GM18870 (cell line): Measurements from ENCODE around the gene CLIP2.
"Not testable (repeated sequence)": the region's sequence is repeated elsewhere in the genome, so short reads cannot be mapped to it uniquely, and the experiment has no call there.

ENCODE experiments used
- ATAC-seq: cut with Tn5 transposase; IDR thresholded peaks from one replicate; pipeline ENCODE4 v1.9.1; 2021; ENCODE audit warnings: moderate library complexity; ENCODE audit not compliant: unreplicated experiment

Gene CLIP2

DNA sequence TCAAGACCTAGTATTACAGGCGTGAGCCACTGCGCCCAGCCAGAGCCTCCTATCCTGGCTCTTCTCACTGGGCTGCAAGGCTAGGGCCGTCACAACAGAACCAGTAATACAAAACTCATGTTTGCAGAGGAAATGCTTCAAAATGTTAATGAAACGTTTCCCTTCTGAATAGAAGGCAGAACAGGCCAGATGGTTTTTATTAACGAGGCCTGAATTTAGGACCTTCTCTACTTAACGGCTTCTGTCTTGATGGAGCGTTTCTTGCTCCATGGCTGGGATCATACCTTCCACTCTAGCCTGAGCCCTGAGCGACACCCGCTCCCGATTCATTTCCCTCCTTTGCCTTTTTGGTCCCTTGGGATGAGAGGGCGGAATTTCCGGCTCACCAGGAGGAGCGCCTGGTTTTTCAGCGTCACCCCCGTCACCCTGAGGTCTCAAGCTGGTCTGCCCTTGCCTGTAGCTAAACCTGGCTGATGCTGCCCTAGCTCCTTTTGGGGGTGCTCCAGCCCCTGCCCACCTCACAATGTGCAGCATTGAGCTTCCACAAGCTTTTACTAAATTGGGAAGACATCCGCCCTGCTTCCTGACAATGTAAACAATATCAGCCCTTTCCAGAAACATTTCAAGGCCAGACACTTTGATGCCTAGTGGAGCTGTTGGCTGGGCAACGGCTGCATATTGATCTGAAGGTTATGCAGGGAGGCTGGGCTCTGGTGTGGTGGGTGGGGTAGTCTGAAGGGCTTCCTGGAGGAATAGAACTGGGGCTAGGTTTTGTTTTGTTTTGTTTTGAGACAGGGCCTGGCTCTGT, 5.2 kb downstream of the CLIP2 start:
- no peak for ATAC-seq

DNA sequence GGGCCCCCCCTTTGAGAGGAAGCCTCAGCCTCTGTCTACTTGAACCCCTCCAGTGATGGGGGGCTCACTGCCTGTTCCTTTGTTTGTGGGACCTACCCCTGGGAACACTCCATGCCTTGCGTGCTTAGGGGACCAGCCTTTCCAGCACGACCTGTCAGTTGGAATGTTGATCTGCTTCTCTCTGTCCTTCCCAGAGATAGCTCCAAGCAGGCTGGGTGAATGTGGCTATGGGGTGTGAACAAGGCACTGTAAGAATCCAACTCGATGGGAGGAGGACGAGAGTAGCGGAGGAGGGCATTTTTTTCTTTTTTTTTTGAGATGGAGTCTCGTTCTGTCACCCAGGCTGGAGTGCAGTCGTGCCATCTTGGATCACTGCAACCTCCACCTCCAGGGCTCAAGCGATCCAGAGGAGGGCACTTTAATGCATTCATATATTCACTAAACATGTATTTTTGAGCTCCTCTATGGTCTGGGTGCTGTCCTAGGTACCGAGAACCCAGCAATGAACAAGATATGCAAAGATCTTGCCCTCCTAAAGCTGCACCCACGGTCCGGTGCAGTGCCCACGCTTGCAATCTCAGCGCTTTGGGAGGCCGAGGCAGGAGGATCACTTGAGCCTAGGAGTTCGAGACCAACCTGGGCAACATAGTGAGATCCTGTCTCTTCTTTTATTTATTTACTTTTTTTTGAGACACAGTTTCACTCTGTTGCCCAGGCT, 8.5 kb downstream of the CLIP2 start:
- ATAC-seq = no peak

DNA sequence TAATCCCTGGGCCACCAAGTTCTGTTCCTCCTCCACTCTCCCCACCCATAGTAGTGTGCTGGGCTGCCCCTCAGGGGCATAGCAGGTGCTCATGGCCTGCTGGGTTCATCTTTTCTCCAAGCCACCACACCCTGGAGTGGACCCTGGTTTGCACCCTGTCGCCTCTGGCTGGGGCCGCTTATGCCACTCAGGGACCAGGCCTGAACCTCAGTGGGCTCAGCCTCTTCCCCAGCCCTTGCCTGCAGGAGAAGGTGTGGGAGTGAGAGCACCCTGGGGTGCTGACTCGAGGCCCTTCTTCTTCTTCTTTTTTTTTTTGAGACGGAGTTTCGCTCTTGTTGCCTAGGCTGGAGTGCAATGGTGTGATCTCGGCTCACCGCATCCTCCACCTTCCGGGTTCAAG, 10.2 kb downstream of the CLIP2 start:
- no peak for ATAC-seq

DNA sequence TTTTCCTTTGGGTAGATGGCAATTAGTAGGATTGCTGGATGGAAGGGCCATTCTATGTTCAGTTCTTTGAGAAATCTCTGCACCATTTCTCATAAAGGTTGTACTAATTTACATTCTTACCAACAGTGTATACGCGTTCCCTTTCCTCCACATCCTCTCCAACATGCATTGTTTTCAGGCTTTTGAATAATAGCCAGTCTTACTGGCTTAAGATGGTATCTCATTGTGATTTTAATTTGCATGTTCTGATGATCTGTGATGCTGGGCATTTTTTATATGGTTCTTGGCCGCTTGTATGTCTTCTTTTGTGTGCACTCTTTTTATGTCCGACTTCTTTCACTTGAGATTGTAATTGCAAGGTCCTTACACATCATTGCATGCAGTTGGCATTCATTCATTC, 11.7 kb downstream of the CLIP2 start:
- ATAC-seq = no peak

DNA sequence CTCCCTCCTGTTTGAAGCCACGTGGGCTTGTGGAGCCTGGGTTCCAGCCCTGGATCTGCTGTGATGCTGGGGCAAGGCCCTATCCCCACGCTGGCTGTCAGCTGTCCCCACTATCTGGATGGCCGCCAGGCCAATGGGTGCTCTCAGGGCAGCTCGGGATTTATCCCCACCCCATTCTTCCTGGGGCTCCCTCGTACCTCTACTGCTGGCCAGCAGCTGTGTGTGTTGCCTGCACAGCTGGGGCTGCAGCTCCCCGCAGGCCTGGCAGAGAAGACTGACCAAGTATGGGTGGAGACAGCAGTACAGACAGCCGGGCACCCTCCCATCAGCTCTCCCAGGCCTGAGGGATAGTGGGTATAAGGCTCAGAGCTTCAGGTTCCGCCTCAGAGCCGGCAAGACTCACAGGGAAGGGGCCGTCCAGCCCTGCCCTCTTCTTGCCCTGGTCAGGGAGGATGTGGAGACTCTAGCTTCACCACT, 13.6 kb downstream of the CLIP2 start:
- ATAC-seq = no peak

DNA sequence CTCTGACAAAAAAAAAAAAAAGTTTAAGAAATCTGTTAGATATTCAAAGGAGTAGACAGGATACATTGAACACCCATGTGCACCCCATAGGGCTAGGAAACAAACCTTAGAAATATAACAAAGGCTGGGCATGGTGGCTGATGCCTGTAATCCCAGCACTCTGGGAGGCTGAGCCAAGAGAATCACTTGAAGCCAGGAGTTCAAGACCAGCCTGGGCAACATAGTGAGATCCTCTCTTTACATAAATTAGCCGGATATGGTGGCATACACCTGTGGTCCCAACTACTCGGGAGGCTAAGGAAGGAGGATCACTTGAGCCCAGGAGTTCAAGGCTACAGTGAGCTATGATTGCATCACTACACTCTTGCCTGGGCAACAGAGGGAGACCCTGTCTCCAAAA, 15.3 kb downstream of the CLIP2 start:
- ATAC-seq = no peak

DNA sequence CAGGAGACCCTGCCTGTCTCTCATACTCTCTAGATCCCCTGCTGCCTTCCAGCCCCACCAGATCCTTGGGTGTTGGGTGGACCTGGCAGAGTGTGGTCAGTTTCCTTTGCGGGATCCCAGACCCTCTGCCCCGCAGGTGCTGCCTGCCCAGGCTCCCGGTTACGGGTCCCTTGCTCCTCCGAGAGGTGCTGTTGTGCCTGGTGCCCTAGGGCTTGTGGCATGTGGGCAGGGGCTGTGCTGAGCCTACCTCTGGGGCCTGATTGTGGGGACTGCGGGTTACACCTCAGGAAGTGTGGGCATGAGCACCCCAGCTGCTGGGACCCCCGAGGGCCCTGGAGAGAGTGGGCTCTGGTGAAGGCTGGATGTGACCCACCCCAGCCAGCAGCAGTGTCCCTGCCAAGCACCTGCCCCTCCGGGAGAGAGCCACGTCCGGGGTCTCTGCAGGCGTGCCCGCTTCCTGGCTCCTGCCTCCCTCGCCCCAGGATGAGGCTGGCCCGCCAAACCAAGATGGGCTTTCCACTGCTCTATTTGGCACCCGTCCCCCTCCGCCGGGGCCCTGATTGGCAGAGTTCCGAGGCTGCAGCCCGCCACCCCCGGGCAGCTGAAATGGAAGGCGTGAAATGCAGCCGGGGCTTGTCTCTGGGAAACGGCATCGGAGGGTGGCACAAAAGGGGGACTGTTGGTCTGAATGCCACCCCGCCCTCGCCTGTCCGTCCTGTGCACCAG, 17.0 kb downstream of the CLIP2 start:
- no peak for ATAC-seq

DNA sequence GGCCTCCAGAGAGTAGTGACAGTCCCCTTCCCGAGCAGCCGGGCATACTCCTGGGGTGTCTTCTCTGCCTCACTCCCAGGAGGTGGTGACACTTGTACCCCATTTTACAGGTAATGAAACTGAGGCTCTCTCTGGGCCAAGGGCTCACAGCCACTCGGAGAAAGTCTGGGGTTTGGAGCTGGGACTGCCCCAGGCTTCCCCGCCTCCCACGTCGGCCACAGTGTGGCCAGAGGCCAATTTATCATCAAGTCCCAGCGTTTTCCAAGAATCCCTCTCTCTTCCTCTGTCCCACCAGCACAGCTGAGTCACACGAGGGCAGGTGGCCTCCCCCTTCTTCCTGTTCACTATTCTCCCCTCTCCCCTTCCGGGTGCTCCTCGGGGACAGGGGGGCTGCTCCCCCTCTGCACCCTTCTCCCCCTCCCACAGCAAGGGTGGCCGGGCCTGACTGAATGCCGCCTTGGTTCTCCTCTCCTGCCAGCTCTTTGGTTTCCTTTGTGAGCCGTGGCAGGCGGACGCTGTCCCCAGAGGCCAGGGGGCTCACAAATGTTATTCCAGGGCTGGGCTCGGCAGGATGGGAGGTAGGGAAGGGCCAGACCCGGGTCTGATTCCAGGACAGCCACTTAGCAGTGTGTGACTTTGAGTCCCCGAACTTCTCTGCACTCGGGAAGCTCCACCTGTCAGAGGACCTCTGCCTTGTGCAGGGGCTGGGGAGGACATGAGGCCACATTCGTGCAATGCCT, 17.7 kb downstream of the CLIP2 start:
- ATAC-seq = no peak

DNA sequence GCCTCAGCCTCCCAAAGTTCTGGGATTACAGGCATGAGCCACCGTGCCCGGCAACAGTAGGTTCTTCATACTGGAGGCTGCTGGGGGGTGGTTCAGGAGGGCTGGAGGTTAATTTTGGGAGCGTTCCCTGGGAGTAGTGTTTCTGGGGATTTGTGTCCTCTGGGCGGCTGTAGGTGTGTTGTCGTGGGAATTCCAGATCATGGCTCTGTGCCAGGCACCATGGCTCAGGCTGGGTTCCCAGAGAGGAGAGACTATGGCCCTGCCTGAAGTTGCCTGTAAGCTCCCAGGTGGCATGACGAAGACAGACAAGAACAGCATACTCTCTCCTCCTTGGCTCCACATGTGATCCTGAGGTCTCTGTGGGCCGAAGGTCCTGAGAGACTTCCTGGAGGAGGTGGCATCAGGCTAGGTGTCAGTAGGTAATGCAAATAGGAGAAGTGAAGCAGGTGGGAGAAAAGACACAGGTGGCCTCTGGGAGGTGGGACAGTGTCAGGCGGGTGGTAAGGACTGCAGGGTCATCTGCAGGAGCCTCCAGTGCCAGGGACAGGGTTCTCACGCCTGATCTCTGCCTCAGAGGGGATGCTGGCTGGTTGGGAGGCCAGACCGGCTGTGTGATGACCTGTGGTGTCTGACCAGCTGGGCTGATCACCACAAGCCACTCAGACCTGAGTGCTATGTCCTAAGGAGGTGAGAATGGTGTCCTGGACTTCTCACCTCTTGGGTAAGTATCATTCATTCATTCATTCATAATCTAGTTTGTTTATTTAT, 18.7 kb downstream of the CLIP2 start:
- ATAC-seq = no peak

DNA sequence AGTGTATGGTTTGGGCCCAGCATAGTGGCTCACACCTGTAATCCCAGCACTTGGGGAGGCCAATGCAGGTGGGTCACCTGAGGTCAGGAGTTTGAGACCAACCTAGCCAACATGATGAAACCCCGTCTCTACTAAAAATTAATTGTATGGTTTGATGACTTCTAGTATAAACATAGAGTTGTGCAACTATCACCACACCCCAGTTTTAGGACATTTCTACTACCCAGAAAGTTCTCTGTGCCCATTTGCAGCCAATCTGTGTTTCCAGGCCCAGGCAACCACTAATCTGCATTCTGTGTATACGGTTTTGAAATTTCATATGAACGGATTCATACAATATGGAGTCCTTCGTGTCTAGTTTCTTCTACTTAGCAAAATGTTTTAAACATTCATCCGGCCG, 20.0 kb downstream of the CLIP2 start:
- no peak for ATAC-seq

DNA sequence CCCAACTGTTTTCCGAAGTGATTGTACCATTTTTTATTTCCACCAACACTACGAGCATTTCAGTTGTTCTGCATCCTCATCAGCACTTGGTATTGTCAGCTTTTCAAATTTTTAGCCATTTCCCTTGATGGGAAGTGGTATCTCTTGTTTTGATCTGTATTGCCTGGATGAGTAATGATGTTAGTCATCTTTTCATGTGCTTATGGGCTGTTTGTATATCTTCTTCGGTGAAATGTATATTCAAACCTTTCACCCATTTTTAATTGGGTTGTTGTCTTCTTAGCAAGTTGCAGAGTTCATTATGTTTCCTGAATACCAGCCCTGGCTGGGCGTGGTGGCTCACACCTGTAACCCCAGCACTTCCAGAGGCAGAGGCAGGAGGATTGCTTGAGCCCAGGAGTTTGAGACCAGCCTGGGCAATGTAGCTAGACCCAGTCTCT, 22.1 kb downstream of the CLIP2 start:
- ATAC-seq = no peak

DNA sequence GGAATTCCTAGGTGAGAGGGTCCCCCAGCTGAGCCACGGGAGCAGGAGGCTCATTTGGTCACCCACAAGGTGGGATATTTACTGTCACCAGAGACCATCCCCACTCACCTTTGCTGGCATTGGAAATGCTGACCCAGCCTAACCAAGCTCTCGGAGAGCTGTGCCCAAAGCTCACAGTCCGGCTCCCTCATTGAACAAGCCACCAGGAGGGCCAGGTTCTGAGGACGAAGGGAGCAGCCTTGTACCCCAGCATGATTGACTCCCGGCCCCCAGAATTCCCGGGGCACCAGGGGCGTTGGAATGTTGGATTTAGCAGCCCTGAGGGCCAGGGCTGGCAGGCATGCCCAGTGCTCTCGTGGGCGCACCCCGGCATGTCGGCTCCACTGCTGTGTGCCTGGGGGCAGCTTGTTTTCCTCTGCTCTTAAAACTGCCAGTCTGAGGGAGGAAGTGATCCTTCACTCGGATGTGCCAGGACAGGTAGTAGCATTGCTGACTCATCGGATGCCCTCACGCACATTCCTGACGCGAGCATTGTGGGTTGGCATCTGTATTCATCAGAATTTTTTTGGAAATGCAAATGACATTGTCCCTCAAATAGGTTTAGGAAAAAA, 23.3 kb downstream of the CLIP2 start:
- no peak for ATAC-seq

DNA sequence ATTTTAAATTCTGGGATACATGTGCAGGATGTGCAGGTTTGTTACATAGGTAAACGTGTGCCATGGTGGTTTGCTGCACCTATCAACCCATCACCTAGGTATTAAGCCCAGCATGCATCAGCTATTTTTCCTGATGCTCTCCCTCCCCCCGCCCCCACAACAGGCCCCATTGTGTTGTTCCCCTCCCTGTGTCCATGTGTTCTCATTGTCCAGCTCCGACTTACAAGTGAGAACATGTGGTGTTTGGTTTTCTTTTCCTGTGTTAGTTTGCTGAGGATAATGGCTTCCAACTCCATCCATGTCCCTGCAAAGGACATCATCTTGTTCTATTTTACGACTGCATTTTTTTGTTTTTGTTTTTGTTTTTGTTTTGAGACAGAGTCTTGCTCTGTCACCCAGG, 26.7 kb downstream of the CLIP2 start:
- not testable (repeated sequence) for ATAC-seq

DNA sequence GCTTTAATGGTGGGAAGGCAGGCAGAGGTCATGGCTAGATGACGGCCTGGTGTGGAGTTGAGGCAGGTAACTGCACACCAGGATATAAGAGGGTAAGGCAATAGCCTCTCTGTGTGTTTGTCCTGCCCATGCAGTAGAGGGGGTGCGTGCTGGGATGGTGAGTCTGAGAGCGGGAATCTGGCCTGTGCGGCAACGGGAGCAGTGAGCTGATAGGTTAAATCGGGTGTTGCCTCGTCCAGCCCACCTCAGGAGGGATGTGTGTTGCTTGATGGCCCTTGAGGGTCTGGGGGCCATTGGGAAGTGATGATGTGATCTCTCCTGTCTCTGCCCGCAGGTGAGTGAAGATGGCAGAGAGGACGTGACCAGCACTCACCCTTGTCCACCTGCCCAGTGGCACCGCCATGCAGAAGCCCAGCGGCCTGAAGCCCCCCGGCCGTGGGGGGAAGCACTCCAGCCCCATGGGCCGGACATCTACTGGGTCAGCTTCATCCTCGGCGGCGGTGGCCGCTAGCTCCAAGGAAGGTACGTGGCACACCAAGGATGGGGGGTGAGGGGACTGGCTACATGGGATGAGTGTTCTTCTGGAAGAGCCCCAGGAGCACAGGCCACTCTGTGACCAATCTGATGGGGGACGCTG, 28.1 kb downstream of the CLIP2 start:
- ATAC-seq = no peak

DNA sequence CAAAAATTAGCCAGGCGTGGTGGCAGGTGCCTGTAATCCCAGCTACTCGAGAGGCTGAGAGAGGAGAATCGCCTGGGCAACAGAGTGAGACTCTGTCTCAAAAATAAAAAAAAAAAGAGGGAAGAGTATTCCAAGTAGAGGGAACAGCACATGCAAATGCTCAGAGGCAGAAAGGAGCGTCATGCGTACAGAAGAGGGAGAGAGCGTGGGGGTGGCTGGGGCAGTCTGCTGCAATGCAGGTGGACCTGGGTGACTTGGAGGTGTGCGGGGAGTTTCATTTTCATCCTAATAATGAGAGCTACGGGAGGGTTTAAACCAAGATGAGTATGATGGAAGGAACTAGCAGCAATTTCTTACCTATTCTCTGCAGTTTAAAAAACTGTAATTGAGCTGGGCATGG, 28.8 kb downstream of the CLIP2 start:
- no peak for ATAC-seq

DNA sequence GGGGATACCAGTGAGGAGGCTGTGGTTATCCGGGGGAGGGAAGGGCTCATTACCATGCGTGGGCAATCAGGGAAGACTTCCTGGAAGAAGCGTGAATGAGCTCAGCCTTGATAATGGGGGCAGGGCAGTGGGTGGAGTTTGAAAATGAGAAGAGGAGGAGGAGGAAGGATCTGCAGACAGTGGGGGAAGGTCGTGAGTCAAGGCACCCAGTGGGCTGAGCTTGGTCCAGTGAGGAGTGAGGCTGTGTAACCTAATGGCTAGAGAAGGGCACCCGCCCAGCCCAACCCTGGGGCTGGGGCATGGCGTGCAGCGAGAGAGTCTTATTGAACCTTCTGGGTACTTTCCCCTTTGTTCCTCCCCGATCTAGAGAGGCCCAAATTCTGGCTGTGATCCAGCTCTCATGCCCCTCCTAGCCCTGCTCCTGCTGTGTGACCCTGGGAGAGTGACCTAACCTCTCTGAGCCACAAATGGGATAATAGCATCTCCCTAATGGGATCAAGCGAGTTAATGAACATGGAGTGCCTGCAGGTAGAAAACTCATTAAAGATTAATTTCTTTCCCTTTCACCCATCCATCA, 31.5 kb downstream of the CLIP2 start:
- no peak for ATAC-seq

DNA sequence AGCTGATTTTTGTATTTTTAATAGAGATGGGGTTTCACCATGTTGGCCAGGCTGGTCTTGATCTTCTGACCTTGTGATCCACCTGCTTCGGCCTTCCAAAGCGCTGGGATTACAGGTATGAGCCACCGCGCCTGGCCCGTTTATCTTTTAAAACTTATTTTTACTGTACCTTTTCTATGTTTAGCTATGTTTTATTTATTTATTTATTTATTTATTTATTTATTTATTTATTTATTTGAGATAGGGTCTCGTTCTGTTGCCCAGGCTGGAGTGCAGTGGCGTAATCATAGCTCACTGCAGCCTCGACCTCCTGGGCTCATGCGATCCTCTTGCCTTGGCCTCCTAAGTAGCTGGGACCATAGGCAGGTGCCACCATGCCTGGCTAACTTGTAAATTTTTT, 33.7 kb downstream of the CLIP2 start:
- not testable (repeated sequence) for ATAC-seq

DNA sequence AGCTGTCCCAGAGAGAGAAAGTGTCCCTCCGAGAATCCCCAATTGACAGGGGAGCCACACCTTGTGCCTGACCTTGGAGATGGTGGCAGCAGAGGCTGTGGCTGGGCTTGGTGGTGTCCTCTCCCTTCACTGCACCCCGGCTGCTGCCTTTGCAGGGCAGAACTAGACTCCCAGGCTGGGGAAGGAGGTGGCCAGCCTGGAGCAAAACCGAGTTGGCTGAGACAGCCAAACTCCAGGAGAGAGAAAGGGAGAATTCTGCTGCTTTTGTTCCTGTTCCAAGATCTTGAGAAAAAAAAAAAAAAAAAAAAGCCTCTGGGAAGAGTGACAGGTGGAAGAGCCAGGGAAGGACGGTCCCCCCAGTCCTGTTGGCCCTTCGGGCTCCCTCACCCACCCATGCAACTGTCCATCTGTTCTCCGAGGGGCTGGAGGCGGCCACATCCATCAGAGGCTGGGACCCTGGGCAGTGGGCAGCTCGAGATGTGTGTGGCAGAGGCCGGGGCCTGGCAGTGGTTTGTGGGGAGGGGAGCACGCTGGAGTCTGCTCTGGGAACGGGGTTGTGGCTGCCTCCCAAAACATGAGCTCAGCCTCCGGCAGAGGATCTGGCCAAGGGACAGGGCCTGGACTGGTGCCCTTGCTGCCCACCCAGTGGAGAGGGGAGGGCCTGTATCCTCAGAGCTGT, 35.5 kb downstream of the CLIP2 start:
- ATAC-seq = no peak

DNA sequence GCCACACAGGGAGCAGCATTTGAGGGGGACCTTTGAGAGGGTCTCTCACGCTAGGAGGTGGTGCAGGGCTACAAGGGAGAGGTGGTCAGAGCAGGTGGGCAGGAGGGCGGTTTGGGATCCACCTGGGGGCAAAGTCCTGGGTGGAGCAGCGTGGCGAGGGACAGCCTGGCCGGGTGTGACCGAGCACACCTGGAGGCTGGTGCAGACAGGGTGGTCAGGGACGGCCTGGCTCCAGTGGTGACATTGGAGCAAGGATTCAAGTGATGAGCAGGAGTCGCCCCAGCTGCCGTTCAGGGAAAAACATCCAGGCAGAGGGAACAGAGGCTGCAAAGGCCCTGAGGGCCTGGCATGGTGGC, 36.0 kb downstream of the CLIP2 start:
- ATAC-seq = no peak
